ENCODE data around the gene ANKS1B. TPM values are rescaled to one million over a fixed set of nuclear protein-coding genes. Genes with fewer than 3 reads are reported as not detected.

Gene ANKS1B
- total RNA-seq, 1 experiment from 2014 or later: 0.61 TPM

- Histone ChIP-seq H3K4me1 (no peaks in the 10 kb centered on the region), H3K27me3 (replicated peaks; ENCODE audit: control insufficient read depth, insufficient read depth, low read length) (no peaks in the 10 kb centered on the region), H3K36me3 (ENCODE audit: control insufficient read depth, insufficient read depth, low read length) (no peaks in the 10 kb centered on the region), H3K4me3 (ENCODE audit: low read depth, low read length) (no peak overlapping the region), H3K9me3 (no peaks in the 10 kb centered on the region)
- ChIA-PET CTCF (no interaction called here), POLR2A (no interaction called here)
- Mint-ChIP-seq H3K36me3 (ENCODE audit: insufficient read depth, unreplicated experiment) (no peaks in the 10 kb centered on the region), H3K4me3 (ENCODE audit: unreplicated experiment) (no peak overlapping the region), H3K4me1 (ENCODE audit: low read depth, unreplicated experiment) (no peaks in the 10 kb centered on the region), H3K27me3 (ENCODE audit: insufficient read depth, unreplicated experiment) (peaks cover 2% of the 10 kb centered on the region), H3K27ac (ENCODE audit: unreplicated experiment) (no peak overlapping the region), H3K9me3 (ENCODE audit: unreplicated experiment) (peaks cover 19% of the 10 kb centered on the region)
- TF ChIP-seq, protein P1, sequence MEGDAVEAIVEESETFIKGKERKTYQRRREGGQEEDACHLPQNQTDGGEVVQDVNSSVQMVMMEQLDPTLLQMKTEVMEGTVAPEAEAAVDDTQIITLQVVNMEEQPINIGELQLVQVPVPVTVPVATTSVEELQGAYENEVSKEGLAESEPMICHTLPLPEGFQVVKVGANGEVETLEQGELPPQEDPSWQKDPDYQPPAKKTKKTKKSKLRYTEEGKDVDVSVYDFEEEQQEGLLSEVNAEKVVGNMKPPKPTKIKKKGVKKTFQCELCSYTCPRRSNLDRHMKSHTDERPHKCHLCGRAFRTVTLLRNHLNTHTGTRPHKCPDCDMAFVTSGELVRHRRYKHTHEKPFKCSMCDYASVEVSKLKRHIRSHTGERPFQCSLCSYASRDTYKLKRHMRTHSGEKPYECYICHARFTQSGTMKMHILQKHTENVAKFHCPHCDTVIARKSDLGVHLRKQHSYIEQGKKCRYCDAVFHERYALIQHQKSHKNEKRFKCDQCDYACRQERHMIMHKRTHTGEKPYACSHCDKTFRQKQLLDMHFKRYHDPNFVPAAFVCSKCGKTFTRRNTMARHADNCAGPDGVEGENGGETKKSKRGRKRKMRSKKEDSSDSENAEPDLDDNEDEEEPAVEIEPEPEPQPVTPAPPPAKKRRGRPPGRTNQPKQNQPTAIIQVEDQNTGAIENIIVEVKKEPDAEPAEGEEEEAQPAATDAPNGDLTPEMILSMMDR (IDR thresholded peaks at IDR 0.05; ENCODE audit: insufficient read depth in 1 of 2, low read depth in 1 of 2, low read length in 1 of 2, severe bottlenecking in 1 of 2, unreplicated experiment in 1 of 2): no peak
- intact Hi-C loops (cut with micrococcal nuclease; ENCODE audit: unreplicated experiment): no loop called here
- no peak for DNase-seq
- BruUV-seq (replicated peaks): no TSS peak
Measured at GRCh38 chr12:98983647-98984046, 1001.1 kb downstream of the ANKS1B start.

DNA sequence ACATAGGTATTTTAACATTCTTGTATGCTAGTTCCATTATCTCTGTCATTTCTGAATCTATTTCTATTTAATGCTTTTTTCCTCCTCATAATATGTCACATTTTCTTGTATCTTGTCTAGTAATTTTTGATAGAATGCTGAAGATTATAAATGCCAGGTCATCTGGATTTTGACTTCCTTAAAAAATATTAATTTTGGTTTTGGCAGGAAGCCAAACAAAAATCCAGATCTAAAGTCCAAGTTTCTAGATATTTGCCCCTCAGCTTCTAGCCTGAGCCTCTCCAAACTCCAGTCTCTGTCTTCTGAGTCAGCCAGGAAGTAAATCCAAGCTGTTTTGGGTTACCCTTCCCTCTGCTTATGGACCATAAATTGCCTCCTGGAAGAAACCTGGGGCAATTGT, 1004.2 kb downstream of the ANKS1B start:
- H3K27ac Mint-ChIP-seq (ENCODE audit: unreplicated experiment): no peak overlapping the region
- no peak for DNase-seq
- ChIA-PET POLR2A (no interaction called here), CTCF (no interaction called here)
- no TSS peak for BruUV-seq (replicated peaks)
- no peaks in the 10 kb centered on the region for H3K36me3 Mint-ChIP-seq (ENCODE audit: insufficient read depth, unreplicated experiment)
- TF ChIP-seq, protein P1 (IDR thresholded peaks at IDR 0.05; ENCODE audit: insufficient read depth in 1 of 2, low read depth in 1 of 2, low read length in 1 of 2, severe bottlenecking in 1 of 2, unreplicated experiment in 1 of 2): no peak
- intact Hi-C loops (cut with micrococcal nuclease; ENCODE audit: unreplicated experiment): no loop called here
- peaks cover 8% of the 10 kb centered on the region for H3K4me1 Mint-ChIP-seq (ENCODE audit: low read depth, unreplicated experiment)
- no peaks in the 10 kb centered on the region for H3K27me3 ChIP-seq (replicated peaks; ENCODE audit: control insufficient read depth, insufficient read depth, low read length)
- peaks cover 5% of the 10 kb centered on the region for H3K27me3 Mint-ChIP-seq (ENCODE audit: insufficient read depth, unreplicated experiment)
- no peaks in the 10 kb centered on the region for H3K4me1 ChIP-seq
- no peak overlapping the region for H3K4me3 ChIP-seq (ENCODE audit: low read depth, low read length)
- no peaks in the 10 kb centered on the region for H3K9me3 ChIP-seq
- no peaks in the 10 kb centered on the region for H3K36me3 ChIP-seq (ENCODE audit: control insufficient read depth, insufficient read depth, low read length)
- H3K9me3 Mint-ChIP-seq (ENCODE audit: unreplicated experiment): peaks cover 12% of the 10 kb centered on the region
- H3K4me3 Mint-ChIP-seq (ENCODE audit: unreplicated experiment): no peak overlapping the region

DNA sequence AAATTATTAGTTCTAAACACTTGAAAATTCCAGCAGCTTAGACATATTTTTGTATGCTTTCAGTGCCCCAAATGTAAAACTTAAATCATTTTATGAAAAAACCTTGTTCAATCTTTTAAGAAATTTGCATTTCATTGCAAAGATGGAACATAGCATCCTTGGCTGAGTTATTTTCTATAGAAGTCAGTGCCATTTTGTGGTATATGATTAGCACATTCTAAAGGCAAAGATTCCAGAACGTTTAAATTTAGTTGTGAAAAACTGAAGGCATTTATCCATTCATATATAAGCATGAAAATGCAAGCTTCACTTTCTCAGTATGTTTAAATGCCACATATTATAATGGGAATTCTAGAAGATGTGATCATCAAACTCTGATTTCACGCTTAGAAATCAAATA, 1007.5 kb downstream of the ANKS1B start:
- POLR2A ChIA-PET: no interaction called here
- H3K36me3 Mint-ChIP-seq (ENCODE audit: insufficient read depth, unreplicated experiment): no peaks in the 10 kb centered on the region

More for the DNA sequence above, 1007.5 kb downstream of the ANKS1B start:
- no peak overlapping the region for H3K27ac Mint-ChIP-seq (ENCODE audit: unreplicated experiment)
- Histone ChIP-seq H3K4me3 (ENCODE audit: low read depth, low read length) (no peak overlapping the region), H3K36me3 (ENCODE audit: control insufficient read depth, insufficient read depth, low read length) (no peaks in the 10 kb centered on the region), H3K27me3 (replicated peaks; ENCODE audit: control insufficient read depth, insufficient read depth, low read length) (no peaks in the 10 kb centered on the region), H3K4me1 (no peaks in the 10 kb centered on the region), H3K9me3 (no peaks in the 10 kb centered on the region)
- BruUV-seq (replicated peaks): no TSS peak
- CTCF ChIA-PET: no interaction called here
- intact Hi-C loops (cut with micrococcal nuclease; ENCODE audit: unreplicated experiment): no loop called here
- peaks cover 11% of the 10 kb centered on the region for H3K4me1 Mint-ChIP-seq (ENCODE audit: low read depth, unreplicated experiment)
- H3K9me3 Mint-ChIP-seq (ENCODE audit: unreplicated experiment): no peaks in the 10 kb centered on the region
- TF ChIP-seq, protein P1 (IDR thresholded peaks at IDR 0.05; ENCODE audit: insufficient read depth in 1 of 2, low read depth in 1 of 2, low read length in 1 of 2, severe bottlenecking in 1 of 2, unreplicated experiment in 1 of 2): no peak
- peaks cover 10% of the 10 kb centered on the region for H3K27me3 Mint-ChIP-seq (ENCODE audit: insufficient read depth, unreplicated experiment)
- H3K4me3 Mint-ChIP-seq (ENCODE audit: unreplicated experiment): no peak overlapping the region
- no peak for DNase-seq

Measured in Caco-2 (cell line).